GM19193 (cell line): ENCODE data around the gene TBC1D1.

Experiments
- POLR2A ChIP-seq: IDR thresholded peaks from 4 replicates; pipeline ENCODE4 v1.6.1; 2011; ENCODE audit not compliant: insufficient read depth, insufficient read length; ENCODE audit errors: extremely low read depth

The TBC1D1 gene

DNA sequence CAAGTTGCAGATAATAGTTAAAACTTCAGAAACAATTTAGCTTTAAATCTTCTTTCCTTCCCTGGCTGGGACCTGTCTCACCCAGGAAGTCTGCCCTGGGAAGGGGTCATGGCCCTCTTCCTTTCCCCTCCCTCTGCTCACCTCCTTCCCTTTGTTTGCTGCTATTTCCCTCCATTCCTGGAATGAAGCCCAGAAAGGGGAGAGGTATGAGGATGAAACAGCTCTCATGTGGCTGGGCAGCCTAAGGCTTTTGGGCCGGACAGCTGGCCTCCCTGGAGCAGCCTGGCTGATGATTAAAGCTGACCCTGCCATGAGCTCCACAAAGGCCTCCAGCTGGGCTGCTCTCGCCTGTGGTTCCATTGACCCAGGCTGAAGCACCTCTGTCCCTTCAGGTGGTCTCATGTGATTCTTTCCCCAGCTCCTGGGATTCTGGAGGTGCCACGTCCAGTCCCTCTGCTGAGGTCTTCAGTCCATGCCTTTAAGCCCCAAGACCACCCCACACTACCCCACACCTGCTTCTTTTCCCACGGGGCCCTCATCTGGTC, 271.4 kb downstream of the TBC1D1 start:
- no peak for TF ChIP-seq POLR2A

DNA sequence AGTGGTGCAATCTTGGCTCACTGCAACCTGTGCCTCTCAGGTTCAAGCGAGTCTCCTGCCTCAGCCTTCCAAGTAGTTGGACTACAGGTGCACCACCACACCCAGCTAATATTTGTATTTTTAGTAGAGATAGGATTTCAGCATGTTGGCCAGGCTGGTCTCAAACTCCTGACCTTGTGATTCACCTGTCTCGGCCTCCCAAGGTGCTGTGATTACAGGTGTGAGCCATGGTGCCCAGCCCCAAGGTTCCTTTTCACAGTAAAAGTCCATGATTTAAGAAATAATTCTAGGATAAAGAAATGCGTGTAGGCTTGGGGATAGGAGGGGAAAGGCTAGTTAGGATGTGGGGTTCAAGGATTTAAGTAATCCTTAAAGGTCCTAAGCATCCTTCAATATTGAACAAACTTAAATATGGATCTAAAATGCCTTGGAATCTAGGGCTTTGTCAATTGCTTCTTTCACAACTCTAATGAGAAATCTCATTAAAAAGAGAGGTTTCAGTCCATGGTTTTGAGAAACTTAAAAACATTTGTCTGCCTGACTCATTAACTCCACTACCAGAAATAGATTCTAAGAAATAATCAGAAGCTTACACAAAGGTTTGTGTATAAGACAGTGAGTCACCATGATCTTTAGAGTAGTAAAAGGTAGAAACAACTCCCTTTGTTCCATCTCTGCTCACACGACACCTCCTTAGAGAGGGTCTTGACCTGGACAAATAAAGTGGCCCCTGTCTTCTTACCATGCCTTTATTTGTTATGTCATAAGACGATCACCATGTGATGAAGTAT, 272.5 kb downstream of the TBC1D1 start:
- no peak for TF ChIP-seq POLR2A

DNA sequence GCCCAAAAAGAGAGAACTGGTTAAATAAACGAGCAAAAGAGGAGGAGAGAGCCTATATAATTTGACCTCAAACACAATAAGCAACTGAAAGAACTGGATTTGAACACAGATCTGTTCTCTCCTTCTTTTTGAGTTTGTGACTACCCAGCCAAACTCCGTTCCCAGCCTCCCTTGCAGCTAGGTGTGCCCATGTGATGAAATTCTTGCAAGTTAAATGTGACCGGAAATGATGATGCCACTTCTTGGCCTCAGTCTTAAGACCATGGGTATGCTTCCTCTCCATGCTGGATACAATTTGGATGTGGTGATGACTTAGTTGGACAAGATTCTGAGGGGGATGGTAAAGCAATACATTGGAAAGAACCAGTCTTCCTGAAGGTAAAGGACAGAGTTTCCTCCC, 273.5 kb downstream of the TBC1D1 start:
- TF ChIP-seq POLR2A: no peak

DNA sequence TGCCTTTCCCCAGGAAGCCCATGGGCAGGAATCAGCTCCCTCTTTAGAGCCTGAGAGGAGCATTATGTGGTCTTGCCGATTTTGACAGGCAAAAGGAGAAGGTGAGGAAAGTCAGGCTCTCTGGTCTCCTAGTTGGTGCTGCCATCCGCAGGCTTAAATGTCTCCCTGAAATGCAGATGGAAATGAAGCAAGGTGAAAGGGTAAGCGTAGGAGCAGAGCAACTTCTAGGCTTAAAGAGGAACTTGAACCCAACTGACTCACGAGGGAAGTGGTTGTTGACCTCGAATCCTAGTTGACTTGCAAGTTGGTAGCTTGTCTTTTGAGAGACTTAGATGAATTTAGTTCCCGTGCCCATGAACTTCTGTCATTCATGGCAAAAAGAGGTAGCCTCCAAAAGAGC, 275.2 kb downstream of the TBC1D1 start:
- no peak for TF ChIP-seq POLR2A

DNA sequence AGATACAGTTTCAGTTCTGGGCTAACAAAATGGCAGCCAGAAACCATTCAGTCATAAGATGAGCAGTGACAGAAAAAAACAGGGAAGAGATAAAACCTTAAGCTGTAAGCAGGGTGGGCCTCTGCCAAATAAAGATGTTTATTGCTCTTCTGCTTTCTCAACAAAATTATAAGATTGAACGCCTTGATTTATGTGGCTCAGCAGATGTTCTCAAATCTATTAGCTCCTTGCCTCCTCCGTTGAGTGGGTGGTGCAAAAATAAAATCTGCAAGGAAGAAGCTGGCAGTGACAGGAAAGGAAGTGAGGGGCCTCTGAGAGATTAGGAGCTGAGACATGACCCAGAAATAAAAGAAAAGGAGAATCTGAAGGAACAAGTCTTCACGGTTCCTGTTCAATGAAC, 275.9 kb downstream of the TBC1D1 start:
- no peak for TF ChIP-seq POLR2A

DNA sequence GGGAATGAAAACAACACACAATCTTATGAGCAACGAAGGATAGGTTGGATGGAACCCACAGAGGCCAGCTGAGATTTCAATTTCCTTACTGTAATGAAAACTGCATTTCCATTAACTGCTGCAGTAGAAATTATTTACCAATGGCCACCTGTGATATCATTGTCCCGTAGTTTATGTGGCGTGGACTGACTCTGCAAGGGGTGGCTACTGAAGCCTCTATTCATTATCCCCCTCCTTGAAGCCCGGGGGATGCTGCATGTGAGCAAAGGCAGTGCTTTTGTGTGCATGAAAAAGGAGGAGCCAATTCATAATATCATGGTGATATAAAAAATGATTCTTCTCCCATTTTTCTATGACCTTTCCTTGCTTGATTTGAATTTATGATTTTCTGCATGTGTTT, 277.1 kb downstream of the TBC1D1 start:
- TF ChIP-seq POLR2A: no peak

DNA sequence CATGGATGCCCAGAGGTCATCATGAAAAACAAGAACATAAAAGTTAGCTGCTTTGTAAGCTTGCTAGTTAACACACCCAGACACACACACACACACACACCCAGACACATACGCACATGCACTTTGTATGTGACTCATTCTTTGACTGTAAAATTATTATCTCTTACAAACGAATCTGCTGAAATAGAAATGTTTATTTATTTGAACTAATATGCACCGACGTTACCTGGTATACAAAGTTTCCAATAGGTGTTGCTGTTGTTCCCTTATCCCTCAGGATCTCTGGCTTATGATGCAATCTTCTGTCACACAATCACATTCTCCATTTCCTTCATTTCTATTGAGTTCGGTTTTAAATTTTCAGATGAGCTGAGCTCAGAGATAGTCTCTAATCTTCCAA, 278.6 kb downstream of the TBC1D1 start:
- TF ChIP-seq POLR2A: no peak

DNA sequence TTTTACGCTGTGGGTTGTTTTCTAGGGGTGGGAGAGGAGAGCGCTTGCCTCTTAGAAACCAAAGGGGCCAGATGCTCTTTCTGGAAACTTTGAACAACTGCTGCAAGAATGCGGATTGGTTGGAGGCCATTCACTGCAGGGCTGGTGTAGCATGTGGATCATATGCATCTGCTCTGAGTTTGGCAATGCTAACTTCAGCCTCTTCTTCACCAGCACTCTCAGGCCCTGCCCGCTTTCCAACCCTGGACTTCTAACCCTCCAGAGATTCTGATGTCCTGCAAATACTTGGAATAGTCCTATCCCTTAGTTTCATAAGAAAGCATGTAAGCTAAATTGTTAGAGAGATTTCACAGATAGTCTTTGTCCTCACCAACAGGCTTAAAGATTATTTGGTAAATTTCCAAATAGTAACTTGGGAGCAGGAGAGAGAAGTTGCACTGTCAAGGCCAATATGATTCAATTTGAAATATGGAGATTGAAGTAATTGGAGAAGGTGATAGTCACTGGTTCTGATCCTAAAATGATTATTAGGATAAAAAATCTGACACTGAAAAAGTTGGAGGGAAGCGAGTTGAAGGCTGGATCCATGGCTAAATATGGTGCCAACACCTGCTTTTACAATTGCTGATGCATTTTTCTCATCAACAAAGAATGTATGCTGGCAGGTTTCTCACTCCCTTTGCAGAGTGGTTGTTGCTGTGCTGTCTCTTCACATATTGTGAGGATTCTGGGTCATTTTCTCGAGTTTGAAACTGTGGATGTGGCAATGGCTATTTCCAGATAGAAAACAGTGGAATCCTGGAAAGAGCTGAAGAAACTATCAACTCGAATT, 279.7 kb downstream of the TBC1D1 start:
- TF ChIP-seq POLR2A: no peak

DNA sequence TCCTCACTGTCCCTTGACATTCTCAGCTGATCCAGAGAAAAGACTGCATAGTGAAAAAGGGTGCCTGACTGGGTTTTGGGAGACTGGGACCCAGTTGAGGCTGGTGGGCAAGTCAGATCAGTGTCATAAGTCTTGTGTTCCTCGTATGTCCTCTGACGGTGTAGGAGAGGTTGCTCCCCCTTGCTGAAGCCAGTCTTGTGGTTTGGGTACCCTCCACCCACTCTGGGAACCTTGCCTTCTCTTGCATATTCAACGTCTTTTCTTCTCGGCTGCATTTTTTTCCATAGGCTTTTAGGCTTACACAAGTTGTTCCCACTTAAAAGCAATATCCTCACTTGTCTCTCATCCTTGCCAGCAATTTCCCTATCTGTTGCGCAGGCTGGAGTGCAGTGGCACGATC, 281.2 kb downstream of the TBC1D1 start:
- TF ChIP-seq POLR2A: no peak

DNA sequence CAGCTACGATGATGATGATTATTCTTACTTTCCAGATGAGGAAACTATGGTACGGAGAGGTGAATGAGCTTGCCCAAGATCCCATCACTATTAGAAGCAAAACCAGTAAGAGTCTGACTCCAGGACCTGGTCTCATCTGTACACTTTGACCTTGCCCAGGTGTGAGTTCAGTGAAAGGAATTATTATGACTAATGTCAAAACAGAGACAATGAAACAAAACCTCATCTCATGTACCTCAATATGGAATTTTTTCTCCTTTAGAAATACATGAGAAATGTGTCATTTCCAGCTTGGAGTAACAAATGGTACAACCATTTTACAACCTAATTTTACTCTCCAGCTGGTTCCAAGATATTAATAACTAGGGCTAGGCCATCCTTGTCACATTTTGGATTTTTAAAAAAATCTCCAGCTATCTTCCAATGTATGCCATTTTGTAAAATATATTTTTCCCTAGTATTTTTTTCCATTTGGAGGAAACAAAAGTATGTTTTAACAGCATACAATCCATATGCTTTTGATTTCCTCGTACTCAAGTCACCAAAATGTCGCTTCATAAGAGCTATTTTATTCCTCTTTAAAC, 283.1 kb downstream of the TBC1D1 start:
- TF ChIP-seq POLR2A: no peak

DNA sequence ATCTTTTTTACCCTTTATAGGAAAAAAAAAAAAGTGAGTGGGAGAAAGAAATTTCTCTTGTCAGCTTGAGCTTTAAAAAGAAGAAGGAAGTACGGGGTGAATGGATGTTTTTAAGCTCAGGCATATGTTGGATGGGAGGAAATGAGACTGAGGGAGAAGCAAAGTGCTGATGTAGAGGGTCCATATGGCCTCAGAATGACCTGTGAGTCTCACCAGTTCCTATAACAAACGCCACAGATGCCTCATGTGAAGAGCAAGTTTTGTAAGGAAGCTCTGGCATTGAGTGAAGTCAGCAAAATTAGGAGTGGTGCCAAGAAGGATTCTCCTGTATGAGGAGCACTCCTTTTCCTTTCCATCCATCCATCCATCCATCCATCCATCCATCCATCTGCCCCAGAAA, 283.9 kb downstream of the TBC1D1 start:
- no peak for TF ChIP-seq POLR2A

DNA sequence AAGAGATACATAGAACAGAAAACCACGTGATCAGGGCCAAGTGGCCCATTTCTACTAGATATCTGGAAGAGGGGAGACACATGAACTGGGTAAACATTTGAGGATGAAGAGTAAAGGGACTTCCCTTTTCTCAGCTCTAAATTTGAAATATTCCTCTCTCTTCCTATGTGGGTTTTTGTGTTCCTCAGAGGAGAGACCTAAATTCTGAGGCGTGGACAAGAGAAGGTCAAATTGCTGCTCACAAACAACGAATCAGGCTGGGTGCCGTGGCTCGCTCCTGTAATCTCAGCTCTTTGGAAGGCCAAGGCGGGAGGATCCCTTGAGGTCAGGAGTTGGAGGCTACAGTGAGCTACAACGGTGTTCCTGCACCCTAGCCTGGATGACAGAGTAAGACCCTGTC, 285.3 kb downstream of the TBC1D1 start:
- TF ChIP-seq POLR2A: no peak

DNA sequence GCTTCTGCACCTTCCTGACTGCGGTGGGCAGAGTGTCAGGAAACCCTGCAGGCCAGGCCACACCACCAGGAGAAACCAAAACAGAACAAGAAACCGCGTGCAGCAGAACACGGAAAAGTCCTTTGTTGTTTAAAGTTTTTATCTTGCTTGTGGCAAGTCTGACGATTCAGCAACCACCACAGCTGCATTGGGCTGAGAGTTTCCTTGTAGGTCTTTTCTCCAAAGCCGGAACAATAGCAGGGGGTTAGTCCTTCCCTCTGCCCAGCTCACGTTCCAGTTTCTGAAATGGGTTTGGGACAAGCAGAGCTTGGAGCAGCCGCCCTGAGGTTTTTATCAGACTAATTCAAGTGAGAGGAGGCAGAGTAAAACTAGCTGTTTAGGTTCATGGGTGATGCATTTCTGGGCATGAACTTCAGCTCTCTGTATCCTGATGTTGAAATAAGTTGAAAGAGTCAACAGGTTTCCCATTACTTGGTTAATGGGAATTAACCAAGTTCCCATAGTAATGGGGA, 286.2 kb downstream of the TBC1D1 start:
- no peak for TF ChIP-seq POLR2A

DNA sequence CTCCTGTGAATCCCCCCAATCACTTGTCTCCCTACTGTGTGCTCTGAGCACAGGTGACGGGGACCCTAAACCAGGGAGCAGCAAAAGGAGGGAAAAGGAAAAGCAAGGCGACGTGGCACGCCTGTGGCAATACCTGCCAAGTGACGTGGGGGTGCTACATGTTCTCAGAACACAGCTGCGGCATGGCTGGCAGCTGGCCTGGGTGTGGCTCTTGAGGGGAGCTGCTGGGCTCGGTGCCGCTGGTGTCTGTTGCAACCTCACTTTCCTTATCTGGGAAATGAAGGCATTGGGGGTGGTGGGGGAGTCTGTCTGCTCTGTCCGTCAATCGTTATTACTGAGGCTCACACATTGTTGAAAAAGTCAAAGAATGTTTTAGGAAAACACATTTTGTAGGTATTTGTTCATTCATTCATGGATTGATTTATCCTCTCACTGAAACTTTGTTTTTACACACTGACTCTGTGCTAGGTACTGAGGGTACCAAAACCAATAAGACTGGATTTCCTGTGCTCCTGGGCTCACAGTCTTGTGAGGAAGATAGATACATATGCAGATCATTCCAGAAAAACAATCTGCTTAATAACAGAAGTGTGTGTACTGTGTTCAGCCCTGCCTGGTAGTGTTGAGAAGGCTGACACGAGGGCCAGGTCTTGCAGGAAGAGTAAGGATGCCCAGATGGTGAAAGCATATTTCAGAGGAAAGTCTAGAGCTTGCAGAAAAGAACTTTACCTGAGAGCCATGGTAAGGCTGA, 286.9 kb downstream of the TBC1D1 start:
- TF ChIP-seq POLR2A: no peak
